MCF 10A (cell line): Measurements from ENCODE around the gene GPC5. TPM values are rescaled to one million over a fixed set of nuclear protein-coding genes. Genes with fewer than 3 reads are reported as not detected.

Source experiments
- BruUV-seq: library from RNA; stranded (reverse); fragments of 400-500 nt; replicated peaks from 2 replicates; lab custom pipeline; 2021; lab: Mats Ljungman, UMichigan
- CTCF ChIA-PET: fragments of 300-600 bp; sonication (Branson Sonifier 250); formaldehyde crosslinking; extraction: SDS; loops from one replicate; lab custom pipeline; 2021; ENCODE audit warnings: antibody characterized with exemption, inconsistent platforms; lab: Yijun Ruan, JAX
- POLR2A ChIA-PET: fragments of 300-600, 350-650 bp; sonication (Branson Sonifier 250); formaldehyde crosslinking; extraction: SDS; loops from one replicate; lab custom pipeline; 2020; ENCODE audit warnings: antibody characterized with exemption, inconsistent platforms; lab: Yijun Ruan, JAX
- DNase-seq: peaks from one replicate; pipeline ENCODE4 v3.0.0-alpha.2; 2018; ENCODE audit not compliant: unreplicated experiment
- H3K27ac Mint-ChIP-seq: one replicate; pipeline ENCODE4 v1.8.0; 2022; ENCODE audit warnings: mild to moderate bottlenecking, low read depth, mixed read lengths; ENCODE audit not compliant: unreplicated experiment
- H3K27me3 Mint-ChIP-seq: one replicate; pipeline ENCODE4 v1.8.0; 2022; ENCODE audit warnings: mixed read lengths; ENCODE audit not compliant: insufficient read depth, unreplicated experiment
- H3K36me3 Mint-ChIP-seq: one replicate; pipeline ENCODE4 v1.8.0; 2022; ENCODE audit warnings: mild to moderate bottlenecking, moderate library complexity, mixed read lengths; ENCODE audit not compliant: insufficient read depth, unreplicated experiment
- H3K4me1 Mint-ChIP-seq: one replicate; pipeline ENCODE4 v1.8.0; 2022; ENCODE audit warnings: mixed read lengths; ENCODE audit not compliant: insufficient read depth, unreplicated experiment
- H3K4me3 Mint-ChIP-seq: one replicate; pipeline ENCODE4 v1.8.0; 2022; ENCODE audit warnings: mild to moderate bottlenecking, moderate library complexity, mixed read lengths; ENCODE audit not compliant: unreplicated experiment
- H3K9me3 Mint-ChIP-seq: one replicate; pipeline ENCODE4 v1.8.0; 2022; ENCODE audit warnings: mixed read lengths; ENCODE audit not compliant: unreplicated experiment
- intact Hi-C: fragments of 100-400 bp; cut with micrococcal nuclease; formaldehyde crosslinking; loops from 2 replicates; pipeline ENCODE4 v1.14.1; 2022
- total RNA-seq: library from RNA; stranded (reverse); gene quantifications from 2 replicates; pipeline ENCODE4 v1.2.3, GENCODE V29; 2022
- TF ChIP-seq, protein P1 (sequence below): fragments of 200-600 bp; IDR thresholded peaks from one replicate; pipeline ENCODE4 v1.8.0; 2022; ENCODE audit warnings: antibody characterized with exemption, mild to moderate bottlenecking; ENCODE audit not compliant: unreplicated experiment

GPC5 gene
- total RNA-seq, 1 experiment from 2014 or later: not detected

DNA sequence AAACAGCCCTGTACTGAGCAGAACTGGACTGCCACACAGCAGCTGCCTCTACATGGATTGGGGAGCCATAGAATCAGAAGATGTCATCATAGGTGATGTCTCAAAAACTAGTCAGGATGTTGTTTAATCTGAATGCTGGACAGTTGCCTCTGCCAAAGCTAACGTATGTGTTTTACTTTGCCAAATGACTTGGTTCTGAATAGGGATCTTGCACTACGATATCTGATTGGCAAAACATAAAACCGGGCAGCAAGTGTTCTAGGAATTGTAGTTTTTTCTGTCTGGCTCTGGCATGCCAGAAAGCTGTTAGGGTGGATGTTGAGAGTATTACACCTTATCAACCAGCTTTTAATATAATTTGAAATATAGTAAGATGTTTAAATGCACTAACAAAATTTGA lies 645.9 kb downstream of the GPC5 start:
- no peak for DNase-seq
- no peaks in the 10 kb centered on the region for H3K9me3 Mint-ChIP-seq
- no TSS peak for BruUV-seq
- peaks cover 74% of the 10 kb centered on the region for H3K27me3 Mint-ChIP-seq
- CTCF ChIA-PET: interaction anchor here (0.9 kb wide), 1 partner anchor 16 kb away, joined by 3 read pairs; no protein-coding TSS in a partner anchor
- POLR2A ChIA-PET: no interaction called here
- no peaks in the 10 kb centered on the region for H3K4me1 Mint-ChIP-seq
- no peaks in the 10 kb centered on the region for H3K36me3 Mint-ChIP-seq
- H3K27ac Mint-ChIP-seq: no peak overlapping the region
- intact Hi-C loops: no loop called here
- TF ChIP-seq, protein P1, sequence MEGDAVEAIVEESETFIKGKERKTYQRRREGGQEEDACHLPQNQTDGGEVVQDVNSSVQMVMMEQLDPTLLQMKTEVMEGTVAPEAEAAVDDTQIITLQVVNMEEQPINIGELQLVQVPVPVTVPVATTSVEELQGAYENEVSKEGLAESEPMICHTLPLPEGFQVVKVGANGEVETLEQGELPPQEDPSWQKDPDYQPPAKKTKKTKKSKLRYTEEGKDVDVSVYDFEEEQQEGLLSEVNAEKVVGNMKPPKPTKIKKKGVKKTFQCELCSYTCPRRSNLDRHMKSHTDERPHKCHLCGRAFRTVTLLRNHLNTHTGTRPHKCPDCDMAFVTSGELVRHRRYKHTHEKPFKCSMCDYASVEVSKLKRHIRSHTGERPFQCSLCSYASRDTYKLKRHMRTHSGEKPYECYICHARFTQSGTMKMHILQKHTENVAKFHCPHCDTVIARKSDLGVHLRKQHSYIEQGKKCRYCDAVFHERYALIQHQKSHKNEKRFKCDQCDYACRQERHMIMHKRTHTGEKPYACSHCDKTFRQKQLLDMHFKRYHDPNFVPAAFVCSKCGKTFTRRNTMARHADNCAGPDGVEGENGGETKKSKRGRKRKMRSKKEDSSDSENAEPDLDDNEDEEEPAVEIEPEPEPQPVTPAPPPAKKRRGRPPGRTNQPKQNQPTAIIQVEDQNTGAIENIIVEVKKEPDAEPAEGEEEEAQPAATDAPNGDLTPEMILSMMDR: no peak
- H3K4me3 Mint-ChIP-seq: no peak overlapping the region

DNA sequence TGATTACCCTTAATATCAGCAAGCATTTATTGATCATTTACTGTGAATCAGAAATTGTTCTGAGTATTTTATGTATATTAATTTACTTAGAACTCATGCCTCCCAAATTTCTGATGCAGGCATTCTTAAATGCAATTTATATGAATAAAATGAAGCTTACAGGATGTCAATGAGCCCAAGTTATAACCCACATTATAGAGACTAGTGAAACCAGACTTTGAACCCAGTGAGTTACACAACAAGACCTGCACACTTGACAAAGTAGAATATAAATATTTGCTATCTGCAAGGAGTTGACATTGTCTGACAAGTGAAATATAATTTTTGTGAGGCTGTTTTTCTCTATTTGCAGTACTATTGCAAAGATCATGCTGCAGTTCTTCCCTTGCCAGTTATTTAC lies 656.0 kb downstream of the GPC5 start:
- ChIA-PET POLR2A (no interaction called here), CTCF (no interaction called here)
- no TSS peak for BruUV-seq
- Mint-ChIP-seq H3K9me3 (peaks cover 11% of the 10 kb centered on the region), H3K36me3 (no peaks in the 10 kb centered on the region), H3K27ac (no peak overlapping the region), H3K27me3 (peaks cover 68% of the 10 kb centered on the region), H3K4me1 (no peaks in the 10 kb centered on the region), H3K4me3 (no peak overlapping the region)
- no peak for DNase-seq
- TF ChIP-seq, protein P1: no peak
- intact Hi-C loops: no loop called here

DNA sequence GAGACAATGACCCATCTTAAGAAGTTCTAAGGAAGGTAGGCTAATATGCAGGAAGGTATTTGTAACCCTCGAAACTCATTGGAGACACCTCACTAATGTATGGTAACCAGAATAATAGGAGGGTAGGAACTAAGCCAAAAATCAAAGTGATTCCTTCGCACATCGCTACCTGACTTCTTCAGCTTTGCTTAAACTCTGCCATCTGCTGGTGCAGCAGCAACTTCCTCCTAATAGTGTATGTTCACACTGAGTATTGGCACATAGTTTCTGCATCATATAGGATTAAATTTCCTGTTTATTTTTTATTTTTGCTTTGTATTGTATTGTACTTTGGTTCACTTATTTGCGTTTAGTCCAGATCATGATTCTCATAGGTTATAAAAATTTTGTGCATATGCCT lies 676.2 kb downstream of the GPC5 start:
- Mint-ChIP-seq H3K4me1 (no peaks in the 10 kb centered on the region), H3K27me3 (peaks cover 27% of the 10 kb centered on the region), H3K4me3 (no peak overlapping the region), H3K36me3 (no peaks in the 10 kb centered on the region), H3K9me3 (no peaks in the 10 kb centered on the region), H3K27ac (no peak overlapping the region)
- intact Hi-C loops: loop anchor here (2.0 to 10.0 kb wide), 2 partner anchors 128 to 260 kb away; no protein-coding TSS in a partner anchor
- peak; percentile 29 for DNase-seq
- BruUV-seq: no TSS peak
- ChIA-PET POLR2A (no interaction called here), CTCF (interaction anchor here (0.6 to 1.1 kb wide), 2 partner anchors 9 to 128 kb away, joined by 3 to 5 read pairs; no protein-coding TSS in a partner anchor)
- TF ChIP-seq, protein P1: peak; percentile 30

DNA sequence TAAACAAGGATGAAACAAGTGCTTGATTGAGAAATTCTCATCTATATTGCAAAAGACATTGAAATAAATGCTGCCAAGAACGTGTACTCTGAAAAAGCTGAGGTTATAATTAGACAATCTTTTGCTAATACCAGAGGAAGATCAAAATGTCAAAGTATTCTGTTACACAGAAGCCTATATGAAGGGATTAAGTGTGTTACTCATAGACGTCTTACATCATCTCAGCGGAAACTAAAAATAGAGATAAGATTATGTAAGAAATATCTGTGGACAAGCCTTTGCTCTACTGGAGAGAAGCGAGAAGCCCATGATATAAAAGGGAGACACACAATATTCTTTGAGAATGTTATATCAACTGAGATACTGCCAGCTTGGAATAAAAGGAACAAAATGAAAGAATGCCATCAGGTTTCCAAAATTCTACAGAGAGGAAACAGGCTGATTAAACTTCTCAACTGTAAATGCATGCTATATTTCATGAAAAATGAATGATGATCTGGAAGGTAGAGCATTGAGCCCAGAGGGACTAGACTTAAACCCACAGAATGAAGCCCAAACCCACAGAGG lies 699.0 kb downstream of the GPC5 start:
- DNase-seq: peak; percentile 61
- H3K27me3 Mint-ChIP-seq: peaks cover 34% of the 10 kb centered on the region
- ChIA-PET POLR2A (interaction anchor here (0.6 to 1.1 kb wide), 2 partner anchors 40 to 184 kb away, joined by 3 read pairs; no protein-coding TSS in a partner anchor), CTCF (no interaction called here)
- H3K27ac Mint-ChIP-seq: no peak overlapping the region
- BruUV-seq: no TSS peak
- no peak overlapping the region for H3K4me3 Mint-ChIP-seq
- H3K4me1 Mint-ChIP-seq: no peaks in the 10 kb centered on the region
- TF ChIP-seq, protein P1: no peak
- H3K36me3 Mint-ChIP-seq: no peaks in the 10 kb centered on the region
- intact Hi-C loops: no loop called here
- H3K9me3 Mint-ChIP-seq: no peaks in the 10 kb centered on the region
